Measurements from ENCODE around the gene LPAR3.

Gene LPAR3

DNA sequence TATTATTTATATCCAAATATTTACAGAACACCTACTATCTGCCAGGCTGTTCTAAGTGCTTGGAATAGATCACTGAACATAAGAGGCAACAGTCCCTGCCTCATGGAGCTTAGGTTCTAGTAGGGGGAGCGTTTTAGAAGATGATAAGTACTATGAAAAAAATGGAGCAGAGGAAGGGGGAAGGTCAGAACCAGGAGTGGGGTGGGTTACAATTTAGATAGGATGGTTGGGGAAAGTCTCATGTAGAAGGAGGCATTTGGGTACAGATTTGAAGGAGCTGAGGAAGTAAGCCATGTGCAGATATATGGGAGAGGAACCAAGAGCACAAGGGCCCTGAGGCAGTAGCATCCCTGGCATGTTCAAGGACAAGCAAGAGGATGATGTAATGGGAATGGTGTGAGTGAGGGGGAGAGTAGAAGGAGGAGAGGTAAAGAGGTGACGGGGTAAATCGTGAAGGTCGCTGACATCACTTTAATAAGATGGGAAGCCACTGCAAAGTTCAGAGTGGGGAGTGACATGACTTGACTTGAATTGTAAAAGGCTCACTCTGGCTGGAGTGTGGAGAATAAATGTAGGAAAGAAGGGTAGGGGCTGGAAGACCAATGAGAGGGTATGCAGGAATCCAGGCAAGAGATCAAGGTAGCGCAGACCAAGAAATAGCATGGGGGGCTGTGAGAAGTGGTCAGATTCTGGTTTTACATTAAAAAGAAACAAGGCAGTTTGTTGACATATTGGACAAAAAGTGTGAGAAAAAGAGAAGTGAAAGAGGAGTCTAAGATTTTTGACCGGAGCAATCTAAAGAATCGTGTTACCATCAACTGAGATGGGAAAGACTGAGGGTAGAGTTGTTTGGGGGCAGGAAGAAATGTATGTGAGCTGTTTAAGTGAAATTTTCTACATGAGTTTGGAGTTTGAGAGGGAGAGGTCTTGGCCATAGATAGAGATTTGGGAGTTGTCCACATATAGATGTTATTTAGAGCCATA is 92.6 kb downstream of the LPAR3 start:
- peaks cover 0 to 2% of the 10 kb centered on the region in 2 donors for H3K27me3 ChIP-seq
- no peaks in the 10 kb centered on the region for H3K36me3 ChIP-seq
- DNase-seq, result no peak
- intact Hi-C loops (cut with DNase I; ENCODE audit: low total_unique reads), result no loop called here
- H3K4me3 ChIP-seq, result no peak overlapping the region
- H3K9me3 ChIP-seq, result no peaks in the 10 kb centered on the region
- TF ChIP-seq, protein P1, sequence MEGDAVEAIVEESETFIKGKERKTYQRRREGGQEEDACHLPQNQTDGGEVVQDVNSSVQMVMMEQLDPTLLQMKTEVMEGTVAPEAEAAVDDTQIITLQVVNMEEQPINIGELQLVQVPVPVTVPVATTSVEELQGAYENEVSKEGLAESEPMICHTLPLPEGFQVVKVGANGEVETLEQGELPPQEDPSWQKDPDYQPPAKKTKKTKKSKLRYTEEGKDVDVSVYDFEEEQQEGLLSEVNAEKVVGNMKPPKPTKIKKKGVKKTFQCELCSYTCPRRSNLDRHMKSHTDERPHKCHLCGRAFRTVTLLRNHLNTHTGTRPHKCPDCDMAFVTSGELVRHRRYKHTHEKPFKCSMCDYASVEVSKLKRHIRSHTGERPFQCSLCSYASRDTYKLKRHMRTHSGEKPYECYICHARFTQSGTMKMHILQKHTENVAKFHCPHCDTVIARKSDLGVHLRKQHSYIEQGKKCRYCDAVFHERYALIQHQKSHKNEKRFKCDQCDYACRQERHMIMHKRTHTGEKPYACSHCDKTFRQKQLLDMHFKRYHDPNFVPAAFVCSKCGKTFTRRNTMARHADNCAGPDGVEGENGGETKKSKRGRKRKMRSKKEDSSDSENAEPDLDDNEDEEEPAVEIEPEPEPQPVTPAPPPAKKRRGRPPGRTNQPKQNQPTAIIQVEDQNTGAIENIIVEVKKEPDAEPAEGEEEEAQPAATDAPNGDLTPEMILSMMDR (IDR thresholded peaks at IDR 0.05), result no peak
- H3K27ac ChIP-seq, result no peak overlapping the region
- H3K4me1 ChIP-seq, result no peaks in the 10 kb centered on the region

DNA sequence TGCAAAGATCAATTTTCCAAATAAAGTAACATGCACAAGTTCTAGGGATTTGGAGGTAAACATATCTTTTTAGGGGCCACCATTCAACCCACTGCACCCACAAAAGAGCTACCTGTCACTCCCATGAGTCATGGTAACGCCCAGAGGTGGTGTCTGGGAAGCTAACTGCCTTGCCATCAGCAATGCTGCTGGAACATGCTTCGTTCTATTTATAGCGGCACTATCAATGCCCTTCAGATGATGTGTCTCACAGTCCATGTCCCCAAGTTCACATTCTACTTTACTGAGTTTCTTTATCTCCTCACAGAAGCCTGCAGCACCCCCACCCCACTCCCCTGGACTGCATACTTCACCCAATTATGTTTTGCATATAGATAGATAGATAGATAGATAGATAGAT is 95.4 kb downstream of the LPAR3 start:
- H3K36me3 ChIP-seq, result no peaks in the 10 kb centered on the region
- H3K9me3 ChIP-seq, result peaks cover 0 to 5% (median 0%) of the 10 kb centered on the region in 3 donors
- H3K4me1 ChIP-seq, result no peaks in the 10 kb centered on the region
- intact Hi-C loops (cut with DNase I; ENCODE audit: low total_unique reads), result no loop called here
- H3K4me3 ChIP-seq, result no peak overlapping the region
- H3K27ac ChIP-seq, result no peak overlapping the region
- no peak for DNase-seq
- peaks cover 0 to 2% of the 10 kb centered on the region in 2 donors for H3K27me3 ChIP-seq
- TF ChIP-seq, protein P1 (IDR thresholded peaks at IDR 0.05), result no peak

DNA sequence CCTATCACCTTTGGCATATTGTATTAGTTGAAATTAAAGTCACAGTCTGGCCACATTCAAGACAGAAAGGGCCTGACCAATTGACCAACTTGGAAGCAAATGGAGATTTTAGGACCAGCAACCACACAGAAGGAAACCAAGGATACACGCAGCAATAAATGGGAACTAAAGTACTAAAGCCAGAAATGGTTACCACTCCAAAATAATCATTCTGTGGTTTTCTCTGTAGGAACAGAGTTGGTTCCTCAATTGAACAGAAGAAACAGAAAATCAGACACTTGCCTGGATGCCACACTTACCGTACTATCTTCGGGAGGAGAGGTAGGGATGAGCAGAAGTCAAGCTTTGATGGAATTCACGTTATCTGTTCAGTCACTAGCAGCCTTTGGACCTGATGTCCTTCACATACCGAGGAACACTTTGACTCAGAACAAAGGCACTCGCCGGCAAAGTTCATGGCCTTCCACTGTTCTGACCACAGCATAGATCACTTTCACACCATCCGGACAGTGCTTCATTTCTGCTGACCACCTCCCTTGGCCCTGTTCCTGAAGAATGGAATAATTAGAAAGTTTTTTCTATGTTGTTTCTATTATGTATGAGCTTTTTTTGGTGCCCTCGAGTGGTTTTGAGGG is 96.9 kb downstream of the LPAR3 start:
- no peaks in the 10 kb centered on the region for H3K4me1 ChIP-seq
- TF ChIP-seq, protein P1 (IDR thresholded peaks at IDR 0.05), result no peak
- intact Hi-C loops (cut with DNase I; ENCODE audit: low total_unique reads), result no loop called here

DNA sequence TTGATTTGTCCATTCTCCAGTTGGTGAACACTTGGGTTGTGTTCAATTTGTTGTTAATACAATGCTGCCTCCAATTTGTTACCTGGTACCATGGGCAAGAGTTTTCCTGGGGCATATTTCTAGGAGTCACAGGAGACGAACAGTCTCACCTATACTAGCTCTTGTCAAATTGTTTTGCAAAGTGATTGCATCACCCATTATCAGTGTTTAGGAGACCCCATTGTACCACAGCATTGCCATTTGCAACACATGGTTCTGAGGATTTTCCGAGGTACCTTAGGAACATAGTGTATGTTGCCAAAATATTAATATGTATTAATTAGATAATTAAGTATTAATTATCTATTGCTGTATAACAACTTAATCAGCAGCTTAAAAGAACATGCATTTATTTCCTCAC is 97.8 kb downstream of the LPAR3 start:
- DNase-seq, result no peak
- intact Hi-C loops (cut with DNase I; ENCODE audit: low total_unique reads), result no loop called here
- peaks cover 0 to 2% of the 10 kb centered on the region in 2 donors for H3K27me3 ChIP-seq

More for the DNA sequence above, 96.9 kb downstream of the LPAR3 start:
- Histone ChIP-seq H3K27me3 (peaks cover 0 to 2% of the 10 kb centered on the region in 2 donors), H3K36me3 (no peaks in the 10 kb centered on the region), H3K27ac (no peak overlapping the region), H3K4me3 (no peak overlapping the region), H3K9me3 (peaks cover 0 to 15% (median 0%) of the 10 kb centered on the region in 3 donors)
- no peak for DNase-seq

DNA sequence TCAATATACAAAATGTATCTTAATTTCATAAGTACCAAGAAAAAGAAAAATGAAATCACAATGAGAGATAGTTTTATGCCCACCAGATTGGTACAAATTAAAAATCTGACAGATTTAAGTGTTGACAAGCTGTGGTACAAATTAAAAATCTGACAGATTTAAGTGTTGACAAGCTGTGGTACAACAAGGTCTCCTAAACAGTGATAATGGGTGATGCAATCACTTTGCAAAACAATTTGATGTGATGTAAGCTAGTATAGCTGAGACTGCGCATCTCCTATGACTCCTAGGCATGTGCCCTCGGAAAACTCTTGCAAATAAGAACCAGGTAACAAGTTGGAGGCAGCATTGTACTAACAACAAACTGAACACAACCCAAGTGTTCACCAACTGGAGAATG is 100.6 kb downstream of the LPAR3 start:
- Histone ChIP-seq H3K27me3 (no peaks in the 10 kb centered on the region), H3K36me3 (no peaks in the 10 kb centered on the region), H3K9me3 (peaks cover 0 to 20% (median 3%) of the 10 kb centered on the region in 3 donors), H3K4me1 (no peaks in the 10 kb centered on the region), H3K27ac (no peak overlapping the region), H3K4me3 (no peak overlapping the region)
- TF ChIP-seq, protein P1 (IDR thresholded peaks at IDR 0.05), result no peak
- DNase-seq, result no peak
- intact Hi-C loops (cut with DNase I; ENCODE audit: low total_unique reads), result no loop called here

More for the DNA sequence above, 97.8 kb downstream of the LPAR3 start:
- Histone ChIP-seq H3K36me3 (no peaks in the 10 kb centered on the region), H3K9me3 (peaks cover 0 to 15% (median 0%) of the 10 kb centered on the region in 3 donors), H3K27ac (no peak overlapping the region), H3K4me3 (no peak overlapping the region), H3K4me1 (no peaks in the 10 kb centered on the region)
- TF ChIP-seq, protein P1 (IDR thresholded peaks at IDR 0.05), result no peak

All from tibial artery (tissue), 4 donors.